ENCODE measurements around the gene IWS1.
"Not testable (repeated sequence)": the region's sequence is repeated elsewhere in the genome, so short reads cannot be mapped to it uniquely, and the experiment has no call there.

Gene IWS1

DNA sequence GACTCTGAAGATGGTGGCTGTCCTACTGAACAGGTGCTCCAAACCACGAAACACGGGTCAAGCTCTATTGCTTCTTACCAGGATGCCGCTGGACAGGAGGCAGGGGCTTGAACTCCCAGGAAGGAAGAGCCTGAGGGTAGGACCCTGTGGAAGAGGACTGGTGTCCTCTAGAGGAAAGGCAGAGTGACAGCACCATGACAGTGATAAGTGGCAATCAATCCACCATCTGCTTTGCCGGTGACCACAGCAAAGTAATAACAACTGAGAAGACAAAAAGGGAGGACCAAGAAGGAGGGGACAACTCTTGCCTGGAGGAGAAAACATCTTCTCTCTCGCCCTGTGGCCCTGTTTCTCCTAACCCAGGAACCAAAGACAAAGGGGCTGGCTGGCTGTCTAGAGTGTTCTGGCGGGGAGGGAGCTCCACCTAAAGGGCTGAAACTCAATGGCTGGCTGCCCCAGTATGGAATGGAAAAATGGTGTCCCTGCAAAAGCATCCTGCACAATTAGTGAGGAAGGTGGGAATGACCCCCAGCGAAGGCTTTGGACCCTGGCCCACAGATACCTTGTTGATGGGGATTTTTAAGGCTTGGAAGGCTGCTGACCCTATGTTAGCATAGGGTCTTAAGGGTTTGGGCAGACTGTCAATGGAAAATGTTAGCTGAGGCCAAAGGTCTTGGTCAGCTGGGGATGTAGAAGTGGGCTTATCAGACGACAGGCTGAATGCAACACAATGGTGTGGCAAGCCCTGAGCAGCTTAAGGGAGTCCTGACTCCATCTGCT lies 72.7 kb downstream of the IWS1 start:
- no peak for DNase-seq

DNA sequence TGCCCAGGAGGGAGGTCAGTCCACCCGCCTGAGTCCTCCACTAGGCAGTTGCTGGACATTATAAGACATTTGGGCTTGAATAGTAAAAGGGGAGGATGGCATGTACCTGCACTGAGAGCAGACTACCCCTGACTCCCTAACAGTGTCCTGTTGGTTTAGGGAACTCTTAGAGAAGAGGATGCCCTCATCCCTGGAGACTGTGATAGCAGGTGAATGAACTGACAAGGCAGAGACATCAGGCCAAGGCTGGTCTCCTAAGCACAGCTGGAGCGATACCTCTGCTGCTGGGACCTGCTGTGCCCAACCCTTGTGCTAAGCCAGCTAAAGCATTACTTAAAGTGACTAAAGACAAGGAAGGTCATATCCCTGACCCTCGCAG lies 73.3 kb downstream of the IWS1 start:
- no peak for DNase-seq

GRCh38 chr2:127452423-127452822 lies 73.9 kb downstream of the IWS1 start:
- DNase-seq = not testable (repeated sequence)

GRCh38 chr2:127451981-127452380 lies 74.3 kb downstream of the IWS1 start:
- no peak for DNase-seq

DNA sequence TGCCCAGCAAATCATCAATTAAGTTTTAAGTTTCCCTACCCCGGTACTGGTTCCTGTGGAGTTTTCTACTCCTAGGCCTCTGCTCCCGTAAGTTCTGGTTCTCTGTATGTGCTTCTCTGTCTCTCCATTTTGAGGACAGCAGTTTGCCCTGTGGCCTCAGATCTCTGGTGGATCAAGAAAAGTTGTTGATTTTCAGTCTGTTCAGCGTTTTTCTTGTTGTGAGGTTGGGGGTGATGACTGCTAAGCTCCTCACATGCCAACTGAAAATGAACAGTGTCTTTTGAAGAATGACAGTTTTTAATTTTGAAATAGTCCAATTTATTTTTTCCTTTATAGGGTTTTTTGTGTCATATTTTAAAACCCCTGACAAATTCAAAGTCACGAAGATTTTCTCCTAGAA lies 76.4 kb downstream of the IWS1 start:
- DNase-seq = no peak

DNA sequence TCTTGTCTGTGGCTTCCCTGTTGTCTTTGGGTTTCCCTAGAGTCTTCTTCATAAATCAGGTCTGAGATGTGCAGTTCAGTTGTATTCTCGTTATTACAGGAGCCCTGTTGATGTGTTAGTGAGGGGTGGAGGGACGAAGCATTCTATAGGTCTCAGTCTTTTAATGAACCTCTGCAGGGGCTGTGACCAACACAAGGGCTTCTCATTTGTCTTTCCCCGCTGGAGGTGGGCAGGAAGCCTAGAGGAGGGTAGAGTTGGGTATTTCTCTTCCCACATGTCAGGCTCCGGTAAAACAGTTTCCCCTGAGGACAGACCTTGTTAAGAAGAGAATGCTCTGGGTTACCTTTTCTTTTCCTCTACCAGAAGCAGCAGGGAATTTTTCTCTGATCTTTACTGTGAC lies 76.9 kb downstream of the IWS1 start:
- DNase-seq = no peak

DNA sequence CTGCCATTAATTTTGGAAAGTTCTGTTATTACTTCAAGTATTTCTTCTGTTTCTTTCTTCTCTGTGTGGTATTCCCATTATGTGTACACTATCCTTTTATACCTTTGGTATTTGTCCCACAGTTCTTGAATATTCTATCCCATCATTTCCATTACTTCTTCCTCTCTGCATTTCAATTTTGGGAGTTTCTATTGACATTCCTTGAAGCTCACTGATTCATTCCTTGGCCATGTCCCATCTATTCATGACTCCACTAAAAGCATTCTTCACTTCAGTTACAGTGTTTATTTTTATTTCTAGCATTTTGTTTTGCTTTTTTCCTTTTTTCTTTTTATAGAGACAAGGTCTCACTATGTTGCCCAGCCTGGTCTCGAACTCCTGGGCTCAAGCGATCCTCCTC lies 77.8 kb downstream of the IWS1 start:
- DNase-seq = no peak

GRCh38 chr2:127439343-127439742 lies 86.9 kb downstream of the IWS1 start:
- no peak for DNase-seq

DNA sequence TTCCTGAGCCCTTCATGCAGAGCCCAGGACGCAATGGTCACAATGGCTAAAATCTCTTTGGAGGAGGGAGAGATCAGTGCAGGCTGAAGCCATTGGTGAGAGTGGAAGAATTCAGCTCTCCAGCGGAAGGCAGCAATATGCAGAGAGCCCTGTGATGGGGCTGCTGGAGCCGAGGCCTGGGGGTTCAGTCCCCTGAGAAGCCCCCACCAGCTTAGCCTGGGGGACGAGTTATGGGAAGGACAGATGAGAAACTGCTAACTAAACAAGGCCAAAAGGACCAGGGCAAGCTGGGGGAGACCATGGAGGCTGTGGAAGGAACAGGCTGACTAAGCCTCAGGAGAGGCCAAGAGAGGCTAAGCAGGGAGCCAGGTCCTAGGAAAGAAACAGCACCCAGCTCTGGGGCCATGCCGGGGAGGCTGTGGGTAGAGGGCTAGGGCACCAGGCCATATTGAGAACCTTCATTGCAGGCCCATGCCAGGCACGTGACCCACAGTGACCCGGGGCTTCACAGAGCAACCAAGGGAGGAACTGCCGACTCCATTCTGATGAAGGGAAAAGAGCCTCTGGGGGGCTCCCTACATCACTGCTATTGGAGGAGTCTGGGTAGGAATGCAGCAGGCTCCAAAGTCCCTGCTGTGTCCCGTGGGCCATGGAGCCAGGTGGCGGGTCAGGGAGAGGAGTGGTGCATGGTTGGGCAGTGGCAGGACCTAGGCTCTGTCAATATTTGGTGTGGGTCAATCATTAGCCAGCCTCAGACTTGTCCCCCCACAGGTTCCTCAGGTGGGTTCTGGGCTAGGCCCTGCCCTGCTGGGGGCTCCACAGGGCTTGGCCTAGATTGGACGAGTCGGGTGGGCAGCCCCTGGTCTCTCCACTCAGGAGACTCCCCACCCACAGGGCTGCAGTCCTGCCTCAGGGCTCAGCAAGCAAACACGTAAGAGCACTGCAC lies 88.2 kb downstream of the IWS1 start:
- DNase-seq = no peak

GRCh38 chr2:127437056-127437455 lies 89.2 kb downstream of the IWS1 start:
- no peak for DNase-seq

GRCh38 chr2:127434515-127434914 lies 91.8 kb downstream of the IWS1 start:
- DNase-seq = no peak

GRCh38 chr2:127431408-127432023 lies 94.8 kb downstream of the IWS1 start:
- no peak for DNase-seq
